HG02885 (cell line): ENCODE measurements around the gene ACVR1.
A peak's percentile ranks its signal among the peaks of the same experiment; 100 is the strongest.

Experiments
- ATAC-seq: cut with Tn5 transposase; IDR thresholded peaks from one replicate; pipeline ENCODE4 v1.9.1; 2021; ENCODE audit warnings: mild to moderate bottlenecking; ENCODE audit not compliant: unreplicated experiment, poor library complexity

Gene ACVR1

DNA sequence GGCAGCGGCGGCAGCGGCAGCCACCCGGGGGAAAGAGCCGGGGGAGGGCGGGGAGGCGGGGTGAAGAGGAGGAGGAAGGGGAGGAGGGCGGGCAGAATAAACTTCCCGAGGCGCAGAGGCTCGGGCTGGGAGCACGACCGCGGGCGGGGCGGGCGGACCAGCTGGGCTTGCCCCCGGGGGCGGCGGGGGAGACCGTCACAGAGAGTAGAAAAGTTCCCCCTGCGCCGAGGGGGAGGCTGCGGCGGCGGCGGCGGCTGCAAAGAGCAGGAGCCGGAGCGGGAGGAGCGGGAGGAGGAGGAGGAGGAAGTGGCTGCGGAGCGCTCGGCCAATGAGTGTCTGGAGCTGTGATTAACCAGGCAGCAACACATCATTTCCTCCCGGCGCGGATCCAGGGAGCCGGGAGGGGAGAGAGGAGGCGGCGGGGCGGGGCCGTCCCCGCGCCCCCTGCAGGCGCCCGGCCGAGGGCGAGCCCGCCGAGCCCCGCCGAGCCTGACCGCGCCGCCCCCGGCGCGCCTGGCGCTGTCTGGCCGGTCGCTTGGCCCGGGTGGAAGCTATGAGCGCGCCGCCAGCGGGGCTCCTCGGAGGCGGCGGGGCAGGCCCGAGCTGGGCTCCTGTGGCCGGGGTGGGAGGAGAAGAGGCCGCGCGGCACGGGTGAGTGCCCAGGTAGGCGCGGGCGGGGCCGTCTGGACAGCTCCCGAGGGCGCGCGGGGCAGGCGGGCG is at the start of gene ACVR1:
Gene ACVR1 (minus strand): TSS at position 265 of the 720 bp plus-strand sequence. CDS start 76,837 bp downstream, outside the sequence.
- ATAC-seq: peak; percentile 82

DNA sequence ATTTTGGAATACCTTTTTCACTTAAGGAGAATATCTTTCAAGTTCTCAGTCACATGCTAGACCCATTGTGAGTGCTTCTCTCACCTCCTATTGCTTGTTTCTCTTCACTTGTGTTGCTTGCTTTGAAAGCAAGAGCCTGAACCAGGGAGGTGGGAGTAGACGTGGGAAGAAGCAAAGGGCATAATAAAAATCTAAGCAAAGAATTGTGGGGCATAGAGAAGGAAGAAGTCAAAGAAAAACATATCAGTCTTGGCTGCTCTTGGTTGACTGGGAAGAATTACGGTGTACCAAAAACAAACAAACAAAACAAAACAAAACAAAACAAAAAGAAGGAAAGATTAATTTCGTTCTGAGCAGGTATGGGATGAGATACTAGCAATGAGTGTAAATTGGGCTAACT is 48.9 kb upstream of the ACVR1 start:
- ATAC-seq: no peak

DNA sequence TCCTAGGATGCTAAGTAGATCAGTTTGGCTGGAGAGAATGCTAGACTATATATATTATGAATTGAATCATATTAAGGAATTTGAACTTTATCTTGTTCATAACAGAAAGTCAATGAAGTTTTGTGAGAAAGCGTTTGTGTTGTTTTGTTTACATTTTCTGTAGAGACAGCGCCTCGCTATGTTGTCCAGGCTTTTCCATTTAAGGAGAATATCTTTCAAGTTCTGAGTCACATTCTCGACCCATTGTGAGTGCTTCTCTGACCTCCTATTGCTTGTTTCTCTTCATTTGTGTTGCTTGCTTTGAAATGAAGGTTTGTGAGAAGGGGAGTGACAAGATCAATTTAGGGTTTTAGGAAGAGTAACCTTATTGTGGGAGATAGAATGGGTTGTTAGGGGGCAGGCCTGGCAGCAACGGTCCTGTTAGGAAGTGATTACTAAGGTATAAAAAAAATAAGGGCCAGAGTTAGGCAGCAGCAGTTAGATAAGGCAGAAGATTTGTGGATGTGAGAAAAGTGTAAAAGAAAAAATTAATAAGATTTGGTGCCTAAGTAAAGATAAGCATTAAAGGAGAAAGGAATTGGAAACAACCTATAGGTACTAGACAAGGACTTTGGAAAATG is 47.6 kb upstream of the ACVR1 start:
- ATAC-seq: no peak

DNA sequence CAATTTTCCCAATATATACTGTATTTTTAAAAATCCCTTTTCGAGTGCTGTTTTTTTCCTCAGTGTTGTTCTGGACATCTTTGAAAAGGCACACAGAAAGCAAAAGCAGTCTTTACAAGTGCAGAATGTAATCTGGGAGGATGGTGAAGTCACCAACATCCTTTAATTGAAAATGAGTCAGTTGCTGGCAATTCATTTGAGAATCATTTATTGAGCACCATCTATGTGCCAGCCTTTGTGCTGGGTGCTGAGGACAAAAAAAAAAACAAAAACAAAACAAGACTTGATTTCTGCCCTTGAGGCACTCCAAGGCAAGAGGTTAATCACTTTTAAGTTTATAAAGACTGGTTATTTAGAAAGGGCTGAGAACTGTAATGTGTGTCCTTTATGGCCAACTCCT is 46.7 kb upstream of the ACVR1 start:
- no peak for ATAC-seq

DNA sequence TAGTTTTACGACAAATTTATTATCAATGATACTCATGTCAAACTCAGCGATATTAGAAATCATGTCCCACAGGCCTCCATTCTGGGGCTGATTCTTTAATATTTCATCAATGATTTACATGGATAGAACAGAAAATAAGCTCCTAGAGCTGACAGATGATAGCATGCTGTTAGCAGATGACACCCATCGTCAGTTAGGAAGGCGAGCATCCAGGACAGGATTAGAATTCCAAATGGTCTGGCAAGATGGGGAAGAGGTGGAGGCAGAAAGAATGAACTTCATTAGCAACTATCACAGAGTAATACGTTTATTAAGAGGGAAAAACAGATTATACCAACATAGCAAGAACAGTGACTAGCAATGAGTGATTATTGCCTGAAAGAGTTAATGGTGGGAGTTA is 46.2 kb upstream of the ACVR1 start:
- ATAC-seq: no peak

DNA sequence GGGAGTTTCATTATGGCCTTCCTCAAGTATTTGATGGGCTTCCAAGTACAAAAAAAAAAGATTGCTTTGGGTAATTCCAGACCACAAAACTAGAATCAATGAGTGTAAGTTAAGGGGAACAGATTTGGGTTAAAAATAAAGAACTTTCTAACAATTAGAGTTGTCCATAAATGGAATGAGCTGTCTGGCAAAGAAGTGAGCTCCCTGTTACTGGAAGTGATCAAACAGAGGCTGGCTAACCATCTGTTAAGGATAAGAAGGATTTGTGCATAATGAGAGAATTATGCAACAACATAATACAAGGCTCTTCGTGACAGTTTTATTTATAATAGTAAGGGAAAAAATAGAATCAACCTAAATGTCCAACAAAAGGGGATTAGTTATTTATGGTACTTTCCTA is 44.6 kb upstream of the ACVR1 start:
- no peak for ATAC-seq

DNA sequence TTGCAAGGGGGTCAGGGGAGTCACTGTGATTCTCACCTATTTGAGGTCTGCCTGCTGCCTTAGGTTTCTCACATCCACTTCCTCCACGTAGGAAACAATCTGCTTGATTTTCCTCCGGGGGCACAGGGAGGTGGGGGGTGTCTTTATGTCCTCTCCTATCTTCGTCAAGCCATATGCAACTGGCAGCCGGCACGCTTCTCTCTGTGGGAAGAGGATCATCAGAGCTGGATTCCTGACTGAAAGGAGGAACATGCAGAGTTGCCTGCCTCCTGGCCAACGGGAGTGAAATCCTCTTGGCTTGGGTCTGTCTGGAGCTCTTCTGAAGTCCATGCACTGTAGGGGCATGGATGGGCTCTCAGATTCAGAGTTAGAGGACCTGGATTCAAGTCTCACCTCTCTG is 43.1 kb upstream of the ACVR1 start:
- no peak for ATAC-seq

DNA sequence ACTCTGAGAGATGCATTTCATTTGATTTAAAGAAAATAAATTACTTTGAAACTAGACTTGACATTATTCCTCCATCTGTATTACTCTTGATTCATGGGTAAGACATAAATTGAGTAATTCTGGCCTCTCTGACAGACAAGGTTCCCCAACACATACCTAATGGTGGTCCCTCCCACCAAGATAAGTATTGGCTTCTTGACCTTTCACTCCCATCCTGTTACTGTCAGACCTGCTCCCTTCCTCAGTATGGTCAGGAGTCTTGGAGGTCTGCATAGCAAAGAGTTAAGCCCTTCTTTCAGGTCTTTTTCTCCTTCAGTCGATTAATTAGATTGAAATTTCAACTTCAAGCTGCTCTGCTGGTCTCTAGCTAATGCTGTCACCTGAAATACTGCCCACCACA is 42.2 kb upstream of the ACVR1 start:
- no peak for ATAC-seq

DNA sequence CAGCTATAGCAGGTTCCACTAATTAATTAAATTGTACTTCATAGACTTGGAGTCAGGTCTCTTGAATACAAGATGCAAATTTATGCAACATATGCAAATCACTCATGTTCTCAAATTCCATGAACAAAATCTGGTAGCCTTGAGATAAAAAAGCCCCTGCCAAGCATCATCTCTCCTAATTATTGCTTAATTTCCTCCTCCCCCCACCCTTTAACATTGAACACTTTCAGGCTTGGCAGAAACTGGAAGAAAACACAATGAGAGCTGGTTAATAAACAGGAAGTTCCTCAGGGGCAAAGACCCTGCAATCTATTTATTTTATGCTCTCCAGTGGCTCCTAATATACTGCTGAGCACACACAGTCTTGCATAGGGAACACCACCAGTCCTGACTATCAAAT is 35.6 kb upstream of the ACVR1 start:
- ATAC-seq: no peak

DNA sequence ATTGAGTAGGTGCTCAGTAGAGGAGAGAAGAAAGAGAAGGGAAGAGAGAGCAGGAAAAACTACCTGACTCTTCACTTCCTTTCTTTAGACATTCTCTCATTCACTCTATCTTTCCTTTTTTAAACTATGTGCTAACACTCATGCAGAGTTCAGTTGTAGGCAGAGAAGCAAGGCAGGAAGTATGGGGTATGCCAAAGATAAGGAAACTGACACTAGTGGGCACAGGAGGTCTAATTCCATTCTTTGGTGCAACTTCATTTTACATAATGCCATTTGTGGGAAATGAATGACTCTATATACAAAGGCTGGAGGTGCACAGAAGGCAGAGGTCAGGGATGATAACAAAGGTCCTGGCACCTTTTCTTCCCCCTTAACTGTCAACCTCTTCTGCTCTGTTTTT is 35.1 kb upstream of the ACVR1 start:
- ATAC-seq: no peak

DNA sequence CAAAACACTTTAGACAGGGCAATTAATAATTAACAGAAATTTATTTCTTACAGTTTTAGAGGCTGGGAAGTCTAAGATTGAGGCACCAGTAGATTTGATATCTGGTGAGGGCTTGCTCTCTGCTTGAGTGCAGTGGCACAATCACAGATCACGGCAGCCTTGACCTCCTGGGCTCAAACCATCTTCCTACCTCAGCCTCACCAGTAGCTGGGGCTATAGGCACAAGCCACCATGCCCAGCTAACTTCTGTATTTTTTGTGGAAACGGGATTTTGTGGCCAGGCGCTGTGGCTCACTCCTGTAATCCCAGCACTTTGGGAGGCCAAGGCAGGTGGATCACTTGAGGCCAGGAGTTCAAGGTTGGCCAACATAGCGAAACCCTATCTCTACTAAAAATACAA is 29.0 kb upstream of the ACVR1 start:
- ATAC-seq: no peak

DNA sequence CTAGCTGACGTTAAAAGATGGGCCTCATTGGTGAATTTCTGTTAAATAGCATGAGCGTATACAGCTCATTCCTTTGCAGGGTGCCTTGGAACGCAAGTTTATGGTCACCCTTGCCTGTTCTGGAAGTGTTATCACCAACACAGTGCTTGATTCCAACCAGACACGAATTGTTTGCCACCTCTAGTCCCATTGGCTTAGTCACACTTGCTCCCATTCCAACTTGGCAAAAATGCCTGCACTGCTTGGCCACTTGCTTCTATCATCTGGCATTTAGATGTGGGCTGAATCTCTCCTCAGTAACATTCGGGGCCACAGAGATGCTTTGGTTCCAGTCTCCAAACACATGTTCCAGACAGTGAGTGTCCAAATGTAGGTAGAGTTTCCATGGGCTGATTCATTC is 27.5 kb upstream of the ACVR1 start:
- no peak for ATAC-seq

DNA sequence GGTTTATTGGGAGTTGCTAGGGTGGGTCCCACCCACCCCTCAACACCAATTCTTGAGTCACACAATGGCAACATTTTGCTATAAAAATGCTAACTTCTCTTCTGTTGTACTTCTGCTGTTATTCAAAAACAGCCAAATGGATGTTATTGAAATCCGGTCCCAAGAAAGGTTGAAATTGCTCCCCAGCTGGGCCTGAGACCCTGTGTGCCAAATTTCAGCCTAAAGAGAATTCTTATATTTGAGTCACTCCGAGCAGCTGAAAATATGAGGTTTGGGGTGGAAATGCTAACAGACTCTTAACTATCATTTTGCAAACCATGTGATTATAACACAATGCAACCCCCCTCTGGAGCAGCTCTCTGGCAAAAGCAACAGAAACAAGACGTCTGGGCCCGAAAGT is 27.0 kb upstream of the ACVR1 start:
- ATAC-seq: no peak

DNA sequence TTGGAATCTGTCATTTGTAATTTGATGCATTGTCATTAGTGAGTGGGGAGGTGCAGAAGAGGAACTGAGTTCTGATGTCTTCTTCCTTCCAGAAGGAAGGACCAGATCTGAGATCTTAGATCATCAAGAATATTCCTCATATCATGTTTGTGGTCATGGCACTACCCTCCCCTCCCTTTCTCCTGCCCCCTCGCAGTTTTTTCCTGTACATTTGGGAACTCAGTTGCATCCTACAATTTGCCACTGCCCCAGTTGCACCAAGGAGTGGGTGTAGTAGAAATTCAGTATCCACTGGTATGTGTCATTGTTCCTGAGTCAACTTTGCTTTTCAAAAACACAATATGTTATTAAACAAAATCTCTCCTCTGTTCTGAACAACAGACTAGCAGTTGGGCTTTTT is 26.6 kb upstream of the ACVR1 start:
- no peak for ATAC-seq

DNA sequence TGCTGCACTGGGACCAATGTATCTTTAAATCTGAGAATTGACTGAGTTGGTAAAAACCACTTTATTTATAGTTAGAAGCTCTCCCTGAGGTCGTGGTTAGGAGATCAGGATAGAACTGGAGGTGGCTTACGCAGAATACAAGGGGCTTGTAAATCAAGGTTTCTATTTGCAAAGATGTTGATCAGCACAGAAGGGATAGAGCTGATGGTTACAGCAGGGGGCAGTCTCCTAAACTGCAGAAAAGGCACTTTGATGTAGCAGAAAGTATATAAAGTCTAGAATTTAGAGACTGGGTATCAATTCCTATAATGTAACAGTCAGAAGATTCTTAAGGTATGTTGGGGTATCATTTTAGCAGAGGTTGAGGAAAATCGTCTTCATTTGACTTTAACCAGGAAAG is 25.2 kb upstream of the ACVR1 start:
- no peak for ATAC-seq

DNA sequence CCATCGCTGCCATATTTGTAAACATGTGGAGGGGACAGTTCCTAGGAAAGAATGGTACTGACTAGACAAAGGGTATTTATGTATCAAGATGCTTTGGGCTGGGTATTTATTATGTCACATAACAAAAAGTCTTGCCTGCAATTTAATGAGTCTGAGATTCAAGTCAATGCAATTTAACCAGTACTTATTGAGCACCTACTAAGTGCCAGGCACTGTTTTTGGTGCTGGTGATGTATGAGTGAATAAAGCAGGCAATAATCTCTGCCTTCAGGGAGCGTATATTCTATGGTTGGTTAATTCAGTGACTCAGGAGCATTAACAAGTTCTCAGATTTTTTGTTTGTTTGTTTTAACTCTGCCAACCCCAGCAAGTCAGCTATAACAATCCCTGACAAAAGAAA is 24.6 kb upstream of the ACVR1 start:
- ATAC-seq: no peak

DNA sequence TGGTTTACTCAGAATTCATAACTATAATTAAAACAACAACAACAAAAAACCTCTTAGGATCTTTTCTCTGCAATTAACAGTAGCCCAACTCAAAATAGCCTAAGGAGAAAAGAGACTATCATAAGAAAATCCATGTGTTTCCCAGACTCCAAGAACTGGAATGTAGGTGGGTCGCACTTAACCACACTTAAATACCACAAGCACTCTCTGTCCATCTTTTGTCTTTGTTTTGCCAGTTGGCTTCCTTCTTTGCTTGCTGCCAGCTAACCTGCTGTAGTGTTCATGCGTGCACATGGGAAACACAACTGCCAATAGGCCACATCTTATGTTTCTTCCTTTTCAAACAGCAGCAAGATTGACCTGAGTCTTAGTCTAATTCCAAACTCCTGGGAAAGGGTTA is 24.1 kb upstream of the ACVR1 start:
- ATAC-seq: no peak

DNA sequence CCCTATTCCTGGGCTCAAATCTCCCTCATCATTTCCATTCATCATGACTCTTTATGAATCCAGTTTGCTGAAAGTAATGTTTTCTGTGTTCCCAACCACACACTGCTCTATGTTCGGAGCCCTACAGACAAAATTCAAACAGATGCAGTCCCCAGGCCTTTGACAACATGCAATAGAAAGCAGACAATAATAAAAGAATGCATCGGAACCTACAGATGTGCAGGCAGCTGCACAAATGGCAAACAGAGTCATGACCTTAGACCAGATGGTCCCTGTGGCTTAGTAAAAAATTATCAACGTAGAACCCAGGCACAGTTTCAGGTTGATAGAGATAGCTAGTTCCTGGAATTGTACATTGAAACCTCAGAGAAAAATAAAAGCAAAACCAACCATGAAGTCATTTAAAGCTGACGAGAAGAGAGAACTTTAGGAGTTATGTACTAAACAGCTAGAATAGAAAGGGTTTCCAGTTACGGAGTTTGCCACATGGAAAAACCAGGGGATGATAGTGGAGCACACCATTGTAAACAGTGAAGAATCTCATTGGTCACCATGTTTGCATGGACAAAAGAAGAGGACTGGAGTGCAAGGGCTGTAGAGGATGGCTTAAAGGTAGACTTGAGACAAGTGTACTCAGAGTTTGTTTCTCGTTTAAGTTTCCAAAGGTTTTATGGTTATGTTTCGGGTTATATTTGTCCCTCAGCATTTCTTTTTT is 23.2 kb upstream of the ACVR1 start:
- ATAC-seq: peak; percentile 66

DNA sequence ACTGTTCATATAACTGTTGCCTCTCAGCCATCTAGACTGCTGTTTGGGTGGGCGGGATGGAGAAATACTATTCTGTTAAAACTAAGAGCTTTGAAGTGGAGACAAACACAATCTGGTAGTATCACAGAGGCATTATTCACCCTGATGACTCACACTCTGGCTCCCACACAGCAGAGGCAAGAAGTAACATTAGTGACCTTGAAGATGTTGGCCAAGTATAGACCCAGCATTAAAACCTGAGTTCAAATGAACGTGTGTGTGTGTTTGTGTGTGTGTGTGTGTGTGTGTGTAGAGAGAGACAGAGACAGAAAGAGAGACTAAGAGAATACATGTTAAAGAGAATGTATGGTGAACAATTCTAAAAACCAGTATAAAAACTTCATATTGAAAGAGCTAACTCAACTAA is 22.5 kb upstream of the ACVR1 start:
- peak; percentile 30 for ATAC-seq

DNA sequence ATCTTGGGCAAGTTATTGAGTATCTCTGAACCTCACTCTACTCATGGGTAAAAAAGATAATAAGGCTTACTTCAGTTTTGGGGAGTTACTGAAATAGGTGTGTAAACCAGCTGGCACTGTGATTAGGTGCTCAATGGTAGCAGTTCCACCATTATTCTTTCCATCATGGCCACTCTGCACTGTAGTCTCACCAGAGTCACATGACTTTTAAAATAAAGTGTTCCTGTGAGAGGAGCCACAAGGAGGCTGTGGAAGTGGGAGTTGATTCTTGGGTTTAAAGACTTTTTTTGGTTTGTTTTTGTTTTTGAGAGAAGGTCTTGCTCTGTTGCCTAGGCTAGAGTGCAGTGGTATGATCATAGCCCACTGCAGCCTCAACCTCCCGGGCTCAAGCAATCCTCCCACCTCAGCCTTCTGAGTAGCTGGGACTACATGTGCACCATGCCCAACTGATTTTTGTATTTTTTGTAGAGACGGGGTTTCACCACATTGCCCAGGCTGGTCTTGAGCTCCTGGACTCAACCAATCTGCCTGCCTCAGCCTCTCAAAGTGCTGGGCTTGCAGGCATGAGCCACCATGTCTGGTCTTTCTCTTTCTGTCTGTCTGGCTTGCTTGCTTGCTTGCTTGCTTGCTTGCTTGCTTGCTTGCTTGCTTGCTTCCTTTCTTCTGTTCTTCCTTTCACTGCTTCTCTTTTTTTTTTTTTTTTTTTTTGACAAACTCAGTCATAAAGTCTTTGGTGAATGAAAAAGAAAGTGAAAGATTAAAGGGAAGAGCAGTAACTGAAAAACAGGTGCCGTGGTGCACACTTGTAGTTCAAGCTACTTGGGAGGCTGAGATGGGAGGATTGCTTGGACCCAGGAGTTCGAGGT is 21.2 kb upstream of the ACVR1 start:
- ATAC-seq: peak; percentile 57

DNA sequence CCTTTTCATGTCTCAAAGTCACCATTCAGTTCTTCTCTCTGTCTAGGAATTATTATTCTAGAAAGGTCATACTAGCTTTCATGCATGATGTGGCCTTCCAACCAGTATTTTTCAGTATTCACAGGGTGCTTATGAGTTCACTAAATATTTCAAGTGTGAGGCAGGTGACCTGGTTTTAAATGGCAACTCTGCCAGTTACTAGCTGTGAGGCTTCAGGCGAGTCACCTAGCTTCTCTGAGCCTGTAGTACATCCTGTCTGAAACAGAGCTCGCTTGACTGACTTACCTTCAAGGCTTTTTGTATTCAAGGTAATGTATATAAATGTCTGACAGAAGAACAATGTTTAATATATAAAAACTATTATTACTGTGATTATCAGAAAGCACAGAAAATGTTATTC is 19.4 kb upstream of the ACVR1 start:
- no peak for ATAC-seq
